Effector memory CD4-positive, alpha-beta T cell (primary cell): ENCODE results near the gene MARCHF9.

ENCODE experiments used
- DNase-seq, 3 donors: peaks; one replicate each; pipeline ENCODE4 v3.0.0-alpha.2; 2020
- H3K27ac ChIP-seq: 2 replicates; pipeline ENCODE4 v1.7.0; 2013; ENCODE audit warnings: mild to moderate bottlenecking, low read length, moderate library complexity; ENCODE audit not compliant: insufficient read depth, poor library complexity, severe bottlenecking
- H3K27me3 ChIP-seq: replicated peaks from 2 replicates; pipeline ENCODE4 v1.7.0; 2013; ENCODE audit warnings: mild to moderate bottlenecking, low read length; ENCODE audit not compliant: insufficient read depth, control insufficient read depth, poor library complexity, severe bottlenecking
- H3K36me3 ChIP-seq: 2 replicates; pipeline ENCODE4 v1.7.0; 2013; ENCODE audit warnings: mild to moderate bottlenecking, low read length, moderate library complexity; ENCODE audit not compliant: control insufficient read depth, insufficient read depth
- H3K4me1 ChIP-seq: 2 replicates; pipeline ENCODE4 v1.7.0; 2013; ENCODE audit warnings: low read length, mild to moderate bottlenecking; ENCODE audit not compliant: control insufficient read depth, insufficient read depth, poor library complexity, severe bottlenecking
- H3K4me3 ChIP-seq: 2 replicates; pipeline ENCODE4 v1.7.0; 2013; ENCODE audit warnings: low read length, low read depth, mild to moderate bottlenecking; ENCODE audit not compliant: insufficient read depth, poor library complexity, severe bottlenecking
- H3K9me3 ChIP-seq: 2 replicates; pipeline ENCODE4 v1.7.0; 2013; ENCODE audit warnings: mild to moderate bottlenecking, low read length, moderate library complexity; ENCODE audit not compliant: control insufficient read depth

Gene MARCHF9

DNA sequence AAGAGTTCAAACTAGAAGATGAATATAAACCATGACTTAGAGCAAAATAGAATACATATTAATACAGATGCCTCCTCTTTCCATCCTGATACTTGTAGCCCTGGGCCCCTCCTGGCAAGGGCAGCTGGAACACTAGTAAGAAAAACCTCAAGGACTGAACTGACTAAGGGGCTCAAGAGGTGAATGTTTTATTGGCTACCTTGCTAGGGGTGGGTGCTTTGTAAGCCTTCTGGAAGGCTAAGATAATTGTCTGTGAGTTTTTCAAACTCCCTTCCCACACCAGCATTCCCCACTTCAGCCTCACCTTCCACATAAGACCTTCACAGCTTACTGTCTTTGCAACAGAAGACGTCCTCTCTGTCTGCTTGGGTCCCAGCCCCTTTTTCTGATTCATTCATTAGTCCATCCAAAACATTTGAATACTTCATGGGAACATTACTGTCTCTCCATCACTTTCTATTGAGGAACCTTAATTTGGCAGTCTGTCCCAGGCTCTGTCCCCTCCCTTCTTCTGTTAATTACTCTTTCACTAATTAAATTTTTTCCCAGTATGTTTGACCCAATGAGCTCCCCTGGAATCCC, 1.1 kb upstream of the MARCHF9 start:
- H3K4me1 ChIP-seq: peaks cover 41% of the 10 kb centered on the region
- H3K27ac ChIP-seq: peak overlapping the region; percentile 80
- DNase-seq: no peak
- no peaks in the 10 kb centered on the region for H3K27me3 ChIP-seq
- no peak overlapping the region for H3K4me3 ChIP-seq
- H3K9me3 ChIP-seq: no peaks in the 10 kb centered on the region
- H3K36me3 ChIP-seq: peaks cover 27% of the 10 kb centered on the region

DNA sequence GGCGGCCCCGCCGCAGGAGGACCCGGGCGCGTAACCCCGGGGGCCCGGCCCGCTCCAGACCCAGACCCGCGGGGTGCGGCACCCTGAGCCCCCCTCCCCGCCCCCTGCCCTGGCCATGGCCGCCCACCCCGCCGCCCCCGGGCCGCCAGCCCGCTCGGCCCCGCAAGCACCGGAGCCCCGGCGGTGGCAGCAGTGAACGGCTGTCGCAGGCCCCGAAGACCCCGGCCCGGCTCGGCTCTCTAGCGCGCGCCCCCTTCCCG, 221 bp downstream of the MARCHF9 start:
- DNase-seq: no peak
- Histone ChIP-seq H3K36me3 (peaks cover 21% of the 10 kb centered on the region), H3K27me3 (no peaks in the 10 kb centered on the region), H3K4me3 (peak overlapping the region; percentile 54), H3K4me1 (peaks cover 41% of the 10 kb centered on the region), H3K27ac (peak overlapping the region; percentile 80), H3K9me3 (no peaks in the 10 kb centered on the region)

DNA sequence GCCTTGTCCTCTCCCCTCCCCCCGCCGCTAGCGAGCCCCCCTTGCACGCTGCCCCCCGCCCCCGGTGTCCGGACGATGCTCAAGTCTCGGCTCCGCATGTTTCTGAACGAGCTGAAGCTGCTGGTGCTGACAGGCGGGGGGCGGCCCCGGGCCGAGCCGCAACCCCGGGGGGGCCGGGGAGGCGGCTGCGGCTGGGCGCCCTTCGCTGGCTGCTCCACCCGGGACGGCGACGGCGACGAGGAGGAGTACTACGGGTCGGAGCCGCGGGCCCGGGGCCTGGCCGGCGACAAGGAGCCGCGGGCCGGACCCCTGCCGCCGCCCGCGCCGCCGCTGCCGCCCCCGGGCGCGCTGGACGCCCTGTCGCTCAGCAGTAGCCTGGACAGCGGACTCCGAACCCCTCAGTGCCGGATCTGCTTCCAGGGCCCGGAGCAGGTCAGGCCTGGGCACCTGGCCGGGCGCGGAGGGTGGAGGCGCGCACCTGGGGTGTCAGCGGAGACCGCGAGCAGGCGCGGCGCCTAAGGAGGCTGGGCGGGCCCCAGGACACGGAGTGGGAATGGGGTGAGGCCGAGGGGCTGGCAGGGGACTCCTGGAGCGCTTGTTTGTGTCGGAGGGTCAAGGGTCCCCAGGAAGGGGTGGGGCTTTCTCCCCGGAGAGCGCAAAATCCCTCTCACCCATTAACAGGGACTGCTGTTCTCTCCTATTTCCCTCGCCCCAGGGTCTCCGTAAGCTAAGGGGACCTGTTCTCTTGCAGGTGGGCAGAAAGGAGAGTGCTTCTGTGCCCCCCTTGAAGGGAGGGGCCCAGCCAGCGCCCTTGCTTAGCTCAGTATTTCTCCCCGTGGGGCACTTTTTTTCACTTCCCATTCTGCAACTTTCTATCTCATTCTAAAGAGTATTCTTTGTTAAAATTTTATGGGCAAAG, 810 bp downstream of the MARCHF9 start:
- peak in 2 of 3 donors; percentile 35 to 39 for DNase-seq
- no peaks in the 10 kb centered on the region for H3K9me3 ChIP-seq
- H3K4me3 ChIP-seq: peak overlapping the region; percentile 54
- no peaks in the 10 kb centered on the region for H3K27me3 ChIP-seq
- peaks cover 41% of the 10 kb centered on the region for H3K4me1 ChIP-seq
- peak overlapping the region; percentile 80 for H3K27ac ChIP-seq
- H3K36me3 ChIP-seq: peaks cover 16% of the 10 kb centered on the region

DNA sequence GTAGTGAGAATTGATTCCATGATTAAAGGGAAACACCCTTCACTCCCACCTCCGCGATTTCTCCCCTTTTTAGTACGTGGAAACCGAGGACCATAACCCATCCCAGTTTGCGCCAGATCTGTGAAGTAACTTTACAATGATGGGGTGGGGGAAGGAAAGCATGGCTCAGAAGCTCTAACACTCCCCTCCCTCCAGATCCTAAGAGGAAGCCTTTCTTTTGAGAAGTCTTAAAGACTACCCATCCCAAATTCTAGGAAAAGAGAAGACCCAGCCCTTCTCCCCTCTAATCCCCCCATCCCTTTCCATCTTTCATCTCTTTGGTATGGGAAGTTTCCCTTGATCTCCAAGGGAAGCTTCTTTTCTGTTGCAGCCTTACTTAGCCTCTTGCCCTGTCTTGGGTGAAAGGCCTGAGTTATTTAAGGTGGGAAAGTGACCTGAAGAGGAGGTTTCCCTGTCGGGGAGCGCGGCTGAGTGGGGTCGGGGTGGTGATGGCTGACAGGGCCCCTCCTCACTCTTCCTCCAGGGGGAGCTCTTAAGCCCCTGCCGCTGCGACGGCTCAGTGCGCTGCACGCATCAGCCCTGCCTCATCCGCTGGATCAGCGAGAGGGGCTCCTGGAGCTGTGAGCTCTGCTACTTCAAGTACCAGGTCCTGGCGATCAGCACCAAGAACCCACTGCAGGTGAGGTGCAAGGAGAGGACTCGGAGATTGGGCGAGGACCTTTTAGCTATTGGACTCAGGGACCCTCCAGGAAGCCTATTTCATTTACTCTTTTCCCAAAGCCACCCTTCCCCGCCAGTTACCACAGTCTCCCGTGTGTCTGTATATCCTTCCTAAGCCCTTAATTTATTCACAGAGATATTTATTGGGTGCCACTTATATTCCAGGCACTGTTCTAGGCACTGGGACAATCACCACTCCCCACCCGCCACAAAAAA, 1.8 kb downstream of the MARCHF9 start:
- Histone ChIP-seq H3K27me3 (no peaks in the 10 kb centered on the region), H3K27ac (peak overlapping the region; percentile 80), H3K4me3 (peak overlapping the region; percentile 54), H3K36me3 (peaks cover 16% of the 10 kb centered on the region), H3K4me1 (peaks cover 32% of the 10 kb centered on the region), H3K9me3 (no peaks in the 10 kb centered on the region)
- DNase-seq: peak; percentile 36 to 53 (median 46)

DNA sequence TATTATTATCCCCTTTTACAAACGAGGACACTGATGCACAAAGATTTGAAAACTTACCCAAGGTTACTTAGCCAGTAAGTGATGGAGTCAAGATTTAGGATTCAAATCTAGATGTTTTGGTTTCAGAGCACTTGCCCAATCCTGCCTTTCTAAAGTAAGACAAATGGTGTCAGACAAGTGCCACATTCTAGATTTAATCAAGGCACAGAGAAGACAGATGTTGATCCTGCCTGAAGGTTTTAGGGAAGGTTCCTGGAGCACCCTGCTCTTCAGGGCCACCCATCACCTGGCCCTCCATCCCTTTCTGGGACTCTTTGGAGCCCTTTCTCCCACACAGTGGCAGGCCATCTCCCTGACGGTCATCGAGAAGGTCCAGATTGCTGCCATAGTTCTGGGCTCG, 2.9 kb downstream of the MARCHF9 start:
- Histone ChIP-seq H3K27ac (no peak overlapping the region), H3K4me1 (peaks cover 28% of the 10 kb centered on the region), H3K27me3 (no peaks in the 10 kb centered on the region), H3K36me3 (peaks cover 16% of the 10 kb centered on the region), H3K4me3 (no peak overlapping the region), H3K9me3 (no peaks in the 10 kb centered on the region)
- no peak for DNase-seq

DNA sequence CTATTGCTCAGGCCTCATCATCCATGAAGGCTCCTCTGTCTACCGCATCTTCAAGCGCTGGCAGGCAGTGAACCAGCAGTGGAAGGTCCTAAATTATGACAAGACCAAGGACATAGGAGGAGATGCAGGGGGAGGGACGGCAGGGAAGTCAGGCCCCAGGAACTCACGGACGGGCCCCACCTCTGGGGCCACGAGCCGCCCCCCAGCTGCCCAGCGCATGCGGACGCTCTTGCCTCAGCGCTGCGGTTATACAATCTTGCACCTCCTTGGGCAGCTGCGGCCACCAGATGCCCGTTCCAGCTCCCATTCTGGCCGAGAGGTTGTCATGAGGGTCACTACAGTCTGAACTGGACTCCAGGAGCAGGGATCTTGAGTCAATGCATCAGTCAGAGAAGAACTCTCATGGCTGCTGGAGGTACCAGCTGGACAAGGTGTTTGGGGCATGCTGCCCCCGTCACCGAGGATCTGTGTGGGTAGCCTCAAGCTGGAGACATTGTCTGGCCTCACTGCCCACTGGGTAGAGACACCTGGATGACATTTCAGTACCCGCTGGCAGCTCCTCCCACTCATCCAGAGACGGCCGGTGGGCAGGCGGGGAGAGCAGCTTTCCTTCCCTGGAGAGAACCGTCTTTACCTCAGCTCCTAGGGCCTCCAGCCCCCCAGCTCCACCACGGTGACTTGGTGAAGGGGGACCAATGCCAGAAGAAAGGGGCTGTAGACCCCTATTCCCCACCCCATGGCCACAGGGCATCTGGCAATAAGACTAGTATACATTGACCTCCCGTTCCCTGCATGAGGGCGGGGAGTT, 3.9 kb downstream of the MARCHF9 start:
- Histone ChIP-seq H3K36me3 (peaks cover 16% of the 10 kb centered on the region), H3K27me3 (no peaks in the 10 kb centered on the region), H3K27ac (no peak overlapping the region), H3K4me3 (no peak overlapping the region), H3K4me1 (peaks cover 25% of the 10 kb centered on the region), H3K9me3 (no peaks in the 10 kb centered on the region)
- no peak for DNase-seq

DNA sequence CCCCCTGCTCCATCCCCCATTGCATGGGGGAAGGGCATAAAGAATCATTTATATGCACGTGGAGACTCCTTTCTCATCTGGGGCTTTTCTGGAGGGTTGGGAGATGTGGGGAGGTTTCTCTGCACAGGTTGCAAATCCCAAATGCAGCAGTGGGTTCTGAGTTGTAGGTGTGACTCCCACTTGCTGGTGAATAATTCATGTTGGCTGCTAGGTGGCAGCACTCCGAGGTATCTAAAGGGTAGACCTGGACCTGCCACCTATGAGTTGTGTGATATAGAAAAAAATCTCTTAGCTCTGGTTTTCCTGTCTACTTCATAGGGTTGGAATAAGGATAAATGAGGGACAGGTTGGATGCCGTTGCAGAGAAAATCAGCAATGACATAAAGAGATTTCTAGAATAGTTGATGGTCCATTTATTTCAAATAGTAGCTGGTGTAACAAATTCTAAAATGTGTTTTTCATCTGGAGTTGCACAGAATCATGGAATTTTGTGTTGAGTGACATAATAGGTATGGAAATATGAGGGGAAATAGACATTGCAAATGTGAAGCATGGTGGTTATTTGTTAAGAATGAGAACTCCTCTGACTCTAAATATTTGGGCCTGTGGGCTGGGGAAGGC, 4.6 kb downstream of the MARCHF9 start:
- Histone ChIP-seq H3K9me3 (no peaks in the 10 kb centered on the region), H3K4me3 (no peak overlapping the region), H3K27ac (no peak overlapping the region), H3K27me3 (peaks cover 4% of the 10 kb centered on the region), H3K4me1 (peaks cover 21% of the 10 kb centered on the region), H3K36me3 (peaks cover 16% of the 10 kb centered on the region)
- DNase-seq: no peak

DNA sequence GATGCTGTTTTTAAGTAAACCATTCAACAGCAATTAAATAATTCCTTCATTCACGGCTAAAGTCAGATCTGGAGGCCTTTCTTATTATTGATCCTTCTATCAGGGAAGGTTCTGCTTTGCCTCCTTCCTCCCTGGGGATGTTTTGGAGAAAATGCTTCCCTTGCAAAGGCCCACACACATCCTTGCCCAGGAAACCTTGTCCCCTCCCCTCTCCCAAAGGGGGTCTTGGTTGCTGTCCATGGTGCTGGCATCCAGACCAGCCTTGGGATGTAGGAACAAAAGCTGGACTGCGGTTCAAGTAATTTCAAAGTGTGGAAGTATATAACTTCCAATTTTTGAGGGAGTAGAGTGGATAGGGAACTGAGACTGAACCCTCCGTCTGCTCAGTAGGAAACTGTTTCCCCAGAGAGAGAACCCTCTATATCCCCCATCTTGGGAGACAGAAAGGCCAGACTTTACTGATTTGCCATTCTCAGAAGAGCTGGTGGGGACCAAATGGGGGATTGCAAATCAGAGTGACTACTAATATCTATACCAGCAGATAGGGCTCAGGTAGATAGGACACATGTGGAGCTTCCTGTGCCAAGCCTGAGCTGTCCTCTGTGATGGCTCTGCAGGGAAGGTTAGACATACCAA, 5.6 kb downstream of the MARCHF9 start:
- Histone ChIP-seq H3K36me3 (peaks cover 16% of the 10 kb centered on the region), H3K9me3 (no peaks in the 10 kb centered on the region), H3K27me3 (peaks cover 5% of the 10 kb centered on the region), H3K27ac (no peak overlapping the region), H3K4me1 (peaks cover 28% of the 10 kb centered on the region), H3K4me3 (no peak overlapping the region)
- DNase-seq: no peak
